Neural crest cell (in vitro differentiated cells): ENCODE data around the gene LGALS16. TPM values are rescaled to one million over a fixed set of nuclear protein-coding genes. Genes with fewer than 3 reads are reported as not detected.

ENCODE experiments used
- DNase-seq: peaks from one replicate; pipeline ENCODE4 v3.0.0; 2021; ENCODE audit warnings: low read depth, mixed read lengths, low spot score
- H3K27ac Mint-ChIP-seq: one replicate; pipeline ENCODE4 v1.8.0; 2021; ENCODE audit warnings: mild to moderate bottlenecking, mixed read lengths; ENCODE audit not compliant: unreplicated experiment
- H3K27me3 Mint-ChIP-seq: 2 replicates; pipeline ENCODE4 v1.8.0; 2021; ENCODE audit warnings: low read depth, mild to moderate bottlenecking, mixed read lengths
- H3K36me3 Mint-ChIP-seq: 2 replicates; pipeline ENCODE4 v1.8.0; 2021; ENCODE audit warnings: low read depth, mild to moderate bottlenecking, mixed read lengths
- H3K4me1 Mint-ChIP-seq: 2 replicates; pipeline ENCODE4 v1.8.0; 2021; ENCODE audit warnings: mixed read lengths
- H3K4me3 Mint-ChIP-seq: one replicate; pipeline ENCODE4 v1.8.0; 2021; ENCODE audit warnings: mild to moderate bottlenecking, mixed read lengths
- H3K9me3 Mint-ChIP-seq: 2 replicates; pipeline ENCODE4 v1.8.0; 2021; ENCODE audit warnings: mixed read lengths
- total RNA-seq: library from RNA; stranded (reverse); gene quantifications from 2 replicates; pipeline ENCODE4 v1.2.1, GENCODE V29; 2021
- TF ChIP-seq, protein P1 (sequence below): fragments of 200-600 bp; sonication (generic); conservative IDR thresholded peaks from 2 replicates; pipeline ENCODE4 v1.5.0; 2021; ENCODE audit warnings: antibody characterized with exemption, mild to moderate bottlenecking

LGALS16 gene
- total RNA-seq, 1 donor from 2014 or later, result not detected

DNA sequence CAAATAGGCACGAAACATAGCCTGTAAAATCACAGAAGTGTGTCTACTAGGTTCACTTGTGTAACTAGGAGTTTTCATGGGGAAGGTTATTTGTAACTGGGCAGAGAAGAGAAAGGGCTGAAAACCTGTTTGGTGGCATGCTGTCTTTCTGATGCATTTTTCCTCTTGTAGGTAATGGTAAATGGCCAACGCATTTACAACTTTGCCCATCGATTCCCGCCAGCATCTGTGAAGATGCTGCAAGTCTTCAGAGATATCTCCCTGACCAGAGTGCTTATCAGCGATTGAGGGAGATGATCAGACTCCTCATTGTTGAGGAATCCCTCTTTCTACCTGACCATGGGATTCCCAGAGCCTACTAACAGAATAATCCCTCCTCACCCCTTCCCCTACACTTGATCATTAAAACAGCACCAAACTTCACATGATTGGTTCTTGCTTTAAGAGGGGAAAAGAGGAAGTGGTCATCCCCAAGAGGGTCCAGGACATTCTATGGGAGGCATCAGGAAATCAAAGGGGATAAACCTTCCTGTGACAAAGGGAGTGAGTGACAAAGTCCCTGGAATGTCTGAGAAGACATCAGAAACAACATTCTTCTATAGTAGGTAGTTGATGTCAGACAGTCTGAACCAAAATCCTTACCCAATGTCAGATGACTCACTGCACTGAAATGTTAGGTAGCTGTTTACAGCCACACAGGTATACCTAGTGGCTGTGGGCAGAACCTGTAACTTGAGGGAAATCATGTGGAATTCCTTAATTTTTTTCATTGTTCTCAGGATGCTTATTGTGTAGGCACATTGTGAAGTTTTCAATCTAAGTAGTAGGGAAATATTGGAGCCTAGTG lies 53.5 kb downstream of the LGALS16 start:
- no peak for DNase-seq
- Mint-ChIP-seq H3K27ac (no peak overlapping the region), H3K27me3 (peaks cover 75% of the 10 kb centered on the region), H3K36me3 (no peaks in the 10 kb centered on the region), H3K4me1 (no peaks in the 10 kb centered on the region), H3K4me3 (no peak overlapping the region), H3K9me3 (no peaks in the 10 kb centered on the region)
- TF ChIP-seq, protein P1, sequence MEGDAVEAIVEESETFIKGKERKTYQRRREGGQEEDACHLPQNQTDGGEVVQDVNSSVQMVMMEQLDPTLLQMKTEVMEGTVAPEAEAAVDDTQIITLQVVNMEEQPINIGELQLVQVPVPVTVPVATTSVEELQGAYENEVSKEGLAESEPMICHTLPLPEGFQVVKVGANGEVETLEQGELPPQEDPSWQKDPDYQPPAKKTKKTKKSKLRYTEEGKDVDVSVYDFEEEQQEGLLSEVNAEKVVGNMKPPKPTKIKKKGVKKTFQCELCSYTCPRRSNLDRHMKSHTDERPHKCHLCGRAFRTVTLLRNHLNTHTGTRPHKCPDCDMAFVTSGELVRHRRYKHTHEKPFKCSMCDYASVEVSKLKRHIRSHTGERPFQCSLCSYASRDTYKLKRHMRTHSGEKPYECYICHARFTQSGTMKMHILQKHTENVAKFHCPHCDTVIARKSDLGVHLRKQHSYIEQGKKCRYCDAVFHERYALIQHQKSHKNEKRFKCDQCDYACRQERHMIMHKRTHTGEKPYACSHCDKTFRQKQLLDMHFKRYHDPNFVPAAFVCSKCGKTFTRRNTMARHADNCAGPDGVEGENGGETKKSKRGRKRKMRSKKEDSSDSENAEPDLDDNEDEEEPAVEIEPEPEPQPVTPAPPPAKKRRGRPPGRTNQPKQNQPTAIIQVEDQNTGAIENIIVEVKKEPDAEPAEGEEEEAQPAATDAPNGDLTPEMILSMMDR, result no peak

Other genes with a start within 250 kb of the LGALS16 start
- gene ZFP36, start 249.1 kb upstream of the LGALS16 start, total RNA-seq, result 4.0 TPM in 2 replicates
- 120 and 135 TPM in 2 replicates for gene PLEKHG2, start 243.2 kb upstream of the LGALS16 start, total RNA-seq
- gene RPS16, start 220.0 kb upstream of the LGALS16 start, total RNA-seq, result 2,020 and 2,116 TPM in 2 replicates
- gene SUPT5H, start 210.3 kb upstream of the LGALS16 start, total RNA-seq, result 129 and 140 TPM in 2 replicates
- 118 and 121 TPM in 2 replicates for gene TIMM50, start 175.1 kb upstream of the LGALS16 start, total RNA-seq
- 17.9 and 22.3 TPM in 2 replicates for gene DLL3, start 157.0 kb upstream of the LGALS16 start, total RNA-seq
- gene SELENOV, start 140.8 kb upstream of the LGALS16 start, total RNA-seq, result not detected in 2 replicates
- 7.2 and 7.7 TPM in 2 replicates for gene EID2B, start 123.1 kb upstream of the LGALS16 start, total RNA-seq
- gene EID2, start 115.8 kb upstream of the LGALS16 start, total RNA-seq, result 28.0 and 30.8 TPM in 2 replicates
- gene LGALS13, start 53.4 kb upstream of the LGALS16 start, total RNA-seq, result not detected in 2 replicates
- gene LGALS14, start 48.6 kb downstream of the LGALS16 start, total RNA-seq, result not detected in 2 replicates
- gene CLC, start 82.1 kb downstream of the LGALS16 start, total RNA-seq, result not detected in 2 replicates
- gene LEUTX, start 122.9 kb downstream of the LGALS16 start, total RNA-seq, result not detected in 2 replicates
- 40.5 and 44.9 TPM in 2 replicates for gene DYRK1B, start 178.2 kb downstream of the LGALS16 start, total RNA-seq
- gene FBL, start 190.5 kb downstream of the LGALS16 start, total RNA-seq, result 473 and 489 TPM in 2 replicates